ENCODE measurements around the gene KRT81.

The KRT81 gene

DNA sequence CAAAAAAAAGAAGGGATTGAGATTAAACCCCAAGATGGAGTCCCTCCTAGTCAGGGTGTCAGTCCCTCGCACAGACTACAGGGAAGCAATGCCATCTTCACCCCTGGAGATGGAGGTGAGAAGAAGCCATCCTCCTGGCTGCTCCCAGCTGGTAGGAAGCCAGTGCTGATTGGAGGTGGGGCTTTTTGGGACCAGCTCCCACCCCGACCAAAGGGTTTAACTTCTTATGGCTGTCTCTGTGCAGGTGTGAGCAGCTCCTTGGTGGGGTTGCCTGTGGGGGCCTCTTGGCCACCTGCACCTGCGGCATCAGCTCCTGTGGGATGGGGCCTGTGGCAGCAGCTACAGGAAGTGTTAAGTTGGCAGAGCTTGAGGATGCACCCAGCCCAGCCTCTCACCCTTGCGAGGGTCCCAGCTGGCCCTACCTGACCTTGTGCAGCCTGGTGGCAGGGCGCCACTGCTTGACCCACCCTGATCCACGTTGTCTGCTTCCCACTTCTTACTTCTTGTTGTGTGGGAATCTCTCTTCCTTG lies 20.7 kb downstream of the KRT81 start:
- TF ChIP-seq, protein P1, sequence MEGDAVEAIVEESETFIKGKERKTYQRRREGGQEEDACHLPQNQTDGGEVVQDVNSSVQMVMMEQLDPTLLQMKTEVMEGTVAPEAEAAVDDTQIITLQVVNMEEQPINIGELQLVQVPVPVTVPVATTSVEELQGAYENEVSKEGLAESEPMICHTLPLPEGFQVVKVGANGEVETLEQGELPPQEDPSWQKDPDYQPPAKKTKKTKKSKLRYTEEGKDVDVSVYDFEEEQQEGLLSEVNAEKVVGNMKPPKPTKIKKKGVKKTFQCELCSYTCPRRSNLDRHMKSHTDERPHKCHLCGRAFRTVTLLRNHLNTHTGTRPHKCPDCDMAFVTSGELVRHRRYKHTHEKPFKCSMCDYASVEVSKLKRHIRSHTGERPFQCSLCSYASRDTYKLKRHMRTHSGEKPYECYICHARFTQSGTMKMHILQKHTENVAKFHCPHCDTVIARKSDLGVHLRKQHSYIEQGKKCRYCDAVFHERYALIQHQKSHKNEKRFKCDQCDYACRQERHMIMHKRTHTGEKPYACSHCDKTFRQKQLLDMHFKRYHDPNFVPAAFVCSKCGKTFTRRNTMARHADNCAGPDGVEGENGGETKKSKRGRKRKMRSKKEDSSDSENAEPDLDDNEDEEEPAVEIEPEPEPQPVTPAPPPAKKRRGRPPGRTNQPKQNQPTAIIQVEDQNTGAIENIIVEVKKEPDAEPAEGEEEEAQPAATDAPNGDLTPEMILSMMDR (conservative IDR thresholded peaks at IDR 0.05; ENCODE audit: control insufficient read depth, insufficient read depth, low read depth, low read length), result no peak
- DNase-seq (ENCODE audit: low read depth), result no peak
- H3K4me3 ChIP-seq (ENCODE audit: control insufficient read depth, low read depth, low read length), result no peak overlapping the region

DNA sequence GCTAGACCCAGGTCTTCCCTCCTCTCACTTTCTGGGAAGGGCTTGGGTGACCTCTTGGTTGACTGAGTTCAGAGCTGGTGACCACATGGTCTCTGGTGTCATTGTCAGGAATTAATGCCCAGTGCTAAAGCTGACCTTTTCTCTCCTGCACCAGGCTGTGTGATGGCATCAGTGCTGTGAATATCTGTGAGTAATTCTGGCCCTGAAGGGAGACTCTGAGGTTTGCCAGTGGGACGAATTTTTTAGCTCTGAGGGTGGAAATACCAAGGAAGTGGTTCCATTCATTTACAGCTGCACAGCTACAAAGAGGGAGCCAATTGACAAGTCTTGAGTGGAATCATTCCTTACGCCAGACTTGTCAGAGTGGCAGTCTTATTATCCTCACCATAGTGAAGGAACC lies 23.1 kb downstream of the KRT81 start:
- DNase-seq (ENCODE audit: low read depth), result no peak

DNA sequence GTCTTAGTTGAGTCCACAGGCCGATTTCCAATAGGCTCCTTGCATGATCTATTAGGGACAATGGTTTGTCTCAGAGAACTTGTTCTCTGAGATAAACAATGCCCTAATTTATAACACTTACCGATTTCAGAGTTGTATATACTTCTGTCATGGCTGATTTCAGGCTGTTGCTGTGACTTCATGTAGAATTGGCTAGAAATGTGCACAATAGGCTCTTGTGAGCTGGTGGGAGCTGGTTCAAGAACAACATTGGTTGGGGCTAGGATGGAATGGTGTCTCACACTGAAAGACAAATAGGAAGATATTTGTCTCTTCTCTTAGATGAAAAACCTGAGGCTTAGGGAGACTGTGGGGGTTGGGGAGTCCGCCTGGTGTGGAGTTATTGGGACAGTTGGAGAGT lies 23.6 kb downstream of the KRT81 start:
- TF ChIP-seq, protein P1 (conservative IDR thresholded peaks at IDR 0.05; ENCODE audit: control insufficient read depth, insufficient read depth, low read depth, low read length), result no peak
- DNase-seq (ENCODE audit: low read depth), result no peak
- no peak overlapping the region for H3K4me3 ChIP-seq (ENCODE audit: control insufficient read depth, low read depth, low read length)

More for the DNA sequence above, 23.1 kb downstream of the KRT81 start:
- no peak overlapping the region for H3K4me3 ChIP-seq (ENCODE audit: control insufficient read depth, low read depth, low read length)
- TF ChIP-seq, protein P1 (conservative IDR thresholded peaks at IDR 0.05; ENCODE audit: control insufficient read depth, insufficient read depth, low read depth, low read length), result no peak

DNA sequence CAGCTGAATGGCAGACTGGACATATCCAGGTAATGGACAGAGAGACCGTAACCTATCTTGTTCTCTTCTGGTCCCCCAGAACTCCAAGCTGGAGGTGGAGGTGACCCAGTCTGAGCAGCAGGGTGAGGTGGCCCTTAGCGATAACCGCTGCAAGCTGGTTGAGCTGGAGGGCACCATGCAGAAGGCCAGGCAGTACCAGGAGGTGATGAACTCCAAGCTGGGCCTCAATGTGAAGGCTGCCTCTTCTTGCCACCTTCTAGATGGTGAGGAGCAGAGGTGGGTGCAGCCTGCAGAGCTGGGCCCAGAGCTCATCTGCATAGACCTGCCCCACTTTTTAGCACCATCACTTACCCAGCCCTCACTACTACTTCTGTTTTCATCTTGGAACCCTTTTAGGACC lies 24.1 kb downstream of the KRT81 start:
- no peak for DNase-seq (ENCODE audit: low read depth)
- TF ChIP-seq, protein P1 (conservative IDR thresholded peaks at IDR 0.05; ENCODE audit: control insufficient read depth, insufficient read depth, low read depth, low read length), result no peak
- no peak overlapping the region for H3K4me3 ChIP-seq (ENCODE audit: control insufficient read depth, low read depth, low read length)

DNA sequence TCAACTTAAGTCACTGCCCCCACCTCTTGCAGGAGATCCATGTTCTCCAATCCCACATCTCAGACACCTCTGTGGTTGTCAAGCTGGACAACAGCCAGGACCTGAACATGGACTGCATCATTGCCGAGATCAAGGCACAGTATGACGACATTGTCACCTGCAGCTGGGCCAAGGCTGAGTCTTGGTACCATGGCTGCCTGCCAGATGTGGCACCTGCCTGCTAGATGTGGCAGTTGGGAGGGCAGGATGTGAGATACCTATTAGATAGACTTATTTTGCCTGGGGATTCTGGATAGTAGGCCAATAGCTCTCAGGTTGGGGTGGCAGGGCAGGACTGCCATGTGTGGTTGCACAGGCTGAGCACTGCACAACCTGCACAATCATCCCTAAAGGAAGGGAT lies 24.8 kb downstream of the KRT81 start:
- H3K4me3 ChIP-seq (ENCODE audit: control insufficient read depth, low read depth, low read length), result no peak overlapping the region
- DNase-seq (ENCODE audit: low read depth), result no peak
- TF ChIP-seq, protein P1 (conservative IDR thresholded peaks at IDR 0.05; ENCODE audit: control insufficient read depth, insufficient read depth, low read depth, low read length), result no peak

DNA sequence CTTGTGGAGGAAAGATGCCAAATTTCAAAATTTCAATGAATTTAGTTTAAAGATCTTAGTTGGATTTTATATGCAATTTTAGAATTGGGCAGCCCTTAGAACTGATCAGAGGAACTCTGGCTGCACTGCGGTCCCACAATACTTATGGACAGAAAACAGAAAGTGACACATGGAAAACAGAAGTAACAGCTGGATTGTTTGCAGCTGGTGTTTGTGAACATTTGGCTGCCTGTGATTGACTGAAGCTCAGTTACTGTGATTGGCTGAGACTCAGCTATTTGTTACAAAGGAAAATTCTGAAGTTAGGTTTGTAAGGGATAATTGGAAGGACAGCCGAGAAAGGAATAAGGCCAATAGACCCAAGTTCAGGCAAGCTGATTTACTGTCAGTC lies 26.9 kb downstream of the KRT81 start:
- no peak overlapping the region for H3K4me3 ChIP-seq (ENCODE audit: control insufficient read depth, low read depth, low read length)
- TF ChIP-seq, protein P1 (conservative IDR thresholded peaks at IDR 0.05; ENCODE audit: control insufficient read depth, insufficient read depth, low read depth, low read length), result no peak
- DNase-seq (ENCODE audit: low read depth), result no peak

Data from fibroblast of mammary gland (primary cell).